ENCODE results near the gene FOXN1.

DNA sequence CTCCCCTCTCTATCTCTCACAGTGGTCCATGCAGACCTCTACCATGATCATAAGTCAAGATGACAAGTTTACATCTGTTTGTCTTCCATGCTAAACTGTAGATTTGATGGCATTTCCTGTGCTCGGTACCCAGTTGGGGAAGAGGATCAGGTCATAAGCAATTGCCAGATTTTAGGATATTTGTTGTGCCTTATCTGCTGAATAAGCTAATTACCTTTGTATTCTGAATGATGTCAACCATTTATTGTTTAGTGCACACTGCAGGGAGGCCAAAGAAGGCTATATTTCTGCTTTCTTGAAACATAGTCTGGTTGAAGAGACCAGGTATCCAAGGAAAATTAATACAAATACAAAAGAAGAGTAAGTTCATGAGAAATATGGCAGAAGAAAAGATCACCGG is 76.4 kb downstream of the FOXN1 start:
- TF ChIP-seq EHMT2 (IDR thresholded peaks at IDR 0.05; ENCODE audit: borderline replicate concordance, low read depth, low read length) (no peak), JUND (CRISPR knock-in tag; IDR thresholded peaks at IDR 0.05) (no peak)

Data from HepG2 (cell line).